Medulla oblongata (tissue), 1 donor: ENCODE data around the gene MYBPC2.

Experiments used
- DNase-seq: peaks from one replicate; pipeline ENCODE4 v3.0.0-alpha.2; 2015; ENCODE audit errors: extremely low spot score

The MYBPC2 gene

GRCh38 chr19:50481351-50482149 lies 48.9 kb downstream of the MYBPC2 start:
- no peak for DNase-seq

DNA sequence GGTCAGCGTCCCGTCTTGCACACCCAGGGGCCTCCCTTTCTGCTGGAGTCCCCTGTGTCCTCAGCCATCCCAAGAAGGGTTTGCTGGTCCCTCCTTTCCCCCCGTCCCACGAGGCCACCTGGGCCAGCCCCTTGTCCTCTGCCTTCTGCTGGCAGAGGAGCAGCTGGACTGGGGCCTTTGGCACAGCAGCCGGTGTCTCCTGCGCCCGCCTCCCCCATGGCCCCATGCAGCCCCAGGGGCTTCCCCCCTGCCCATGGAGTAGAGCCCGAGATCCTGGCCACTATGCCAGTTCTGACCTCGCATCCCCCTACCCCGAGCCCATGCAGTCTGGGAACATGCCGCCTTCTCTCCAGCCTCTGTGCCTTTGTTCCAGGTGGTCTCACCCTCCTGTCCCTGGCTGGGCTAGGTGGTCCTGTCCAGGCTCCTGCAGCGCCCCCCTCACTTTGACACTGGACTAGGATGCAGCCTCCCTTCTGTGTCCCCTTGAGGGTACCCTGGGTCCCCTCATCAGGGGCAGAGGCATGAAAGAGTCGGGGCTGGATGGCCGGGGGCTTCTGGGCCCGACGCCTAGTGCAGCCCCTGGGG lies 49.7 kb downstream of the MYBPC2 start:
- no peak for DNase-seq

GRCh38 chr19:50482916-50483315 lies 50.2 kb downstream of the MYBPC2 start:
- no peak for DNase-seq

DNA sequence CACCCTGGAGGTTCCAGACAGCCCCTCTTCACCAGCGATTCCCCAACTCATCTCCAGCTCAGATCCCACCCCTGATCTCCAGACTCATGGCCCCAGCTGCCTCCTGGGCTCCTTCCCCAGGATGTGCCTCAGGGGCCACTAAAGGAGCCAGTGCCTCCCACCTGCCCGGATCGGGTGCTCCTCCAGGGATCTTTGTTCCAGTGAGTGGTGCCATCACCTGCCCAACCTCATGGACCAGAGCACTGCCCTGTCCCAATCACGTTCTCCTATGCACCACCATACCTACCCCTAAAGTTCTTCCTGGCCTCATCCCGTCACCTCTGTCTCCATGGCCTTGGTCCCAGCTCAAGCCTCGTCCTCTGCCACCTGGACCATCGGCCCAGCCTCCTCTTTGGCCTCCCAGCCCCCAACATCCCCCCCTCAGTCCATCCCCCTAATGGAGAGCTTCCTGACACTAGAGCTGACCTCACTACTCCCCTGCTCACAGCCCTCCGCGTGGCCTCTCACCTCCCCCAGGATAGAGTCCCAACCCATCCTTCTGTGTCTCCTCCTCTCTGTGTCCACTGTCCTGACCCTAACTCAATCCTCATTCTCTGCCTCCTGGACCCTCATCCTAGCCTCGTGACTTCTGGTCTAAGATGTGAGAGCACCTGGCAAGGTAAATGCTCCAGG lies 52.7 kb downstream of the MYBPC2 start:
- no peak for DNase-seq

DNA sequence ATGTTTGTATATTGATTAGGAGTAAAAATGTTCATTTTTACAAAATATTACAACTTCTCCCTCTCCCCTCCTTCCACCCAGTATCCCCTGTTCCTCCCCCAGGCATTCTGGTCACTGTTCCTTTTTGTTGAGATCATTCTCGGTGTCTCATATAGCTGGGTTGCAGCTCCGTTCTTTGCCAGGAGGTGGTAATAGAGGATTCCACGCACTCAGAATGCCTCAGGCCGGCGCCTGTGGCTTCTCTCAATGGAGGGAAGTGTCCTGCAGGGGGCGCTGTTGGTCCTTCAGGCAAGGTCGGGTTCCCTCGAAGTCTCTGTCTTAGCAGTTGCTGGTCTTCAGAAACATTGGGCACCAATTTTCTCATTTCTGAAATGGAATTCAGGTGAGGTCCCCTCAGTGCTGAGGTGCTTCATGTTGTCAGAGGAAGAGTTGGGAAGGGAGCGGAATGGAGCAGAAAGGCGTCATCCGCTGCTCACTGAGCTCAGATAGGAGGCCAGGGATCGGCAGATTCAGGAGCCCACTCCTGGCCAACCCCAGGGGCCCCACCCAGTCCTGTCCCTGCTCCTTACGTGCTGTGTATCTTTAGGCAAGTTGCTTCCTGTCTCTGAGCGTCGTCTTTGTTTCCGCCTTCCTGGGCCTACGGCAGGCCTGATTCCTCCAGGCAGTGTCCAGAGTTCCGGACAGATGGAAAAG lies 54.3 kb downstream of the MYBPC2 start:
- peak; percentile 16 for DNase-seq

GRCh38 chr19:50488389-50489194 lies 55.9 kb downstream of the MYBPC2 start:
- peak; percentile 49 for DNase-seq

GRCh38 chr19:50489461-50490011 lies 56.8 kb downstream of the MYBPC2 start:
- DNase-seq, result no peak

DNA sequence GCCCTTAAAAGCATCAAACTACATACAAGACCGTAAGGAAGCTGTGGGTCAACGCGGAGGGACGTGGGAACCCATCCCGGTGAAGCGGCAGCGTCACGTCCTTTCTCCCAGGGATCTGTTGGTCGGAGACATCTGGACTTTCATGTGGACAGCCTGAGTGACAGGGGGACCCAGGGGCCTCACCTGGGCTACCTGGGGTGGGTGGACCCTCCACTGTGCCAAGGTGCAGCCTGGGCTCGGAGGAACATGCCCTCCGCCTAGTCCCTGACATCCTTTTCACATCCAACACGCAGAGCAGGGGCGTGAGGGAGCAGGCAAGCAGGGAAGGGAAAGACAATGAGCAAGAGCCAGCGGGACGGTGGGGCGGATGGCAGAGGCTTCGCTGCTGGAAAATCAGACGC lies 57.7 kb downstream of the MYBPC2 start:
- no peak for DNase-seq

DNA sequence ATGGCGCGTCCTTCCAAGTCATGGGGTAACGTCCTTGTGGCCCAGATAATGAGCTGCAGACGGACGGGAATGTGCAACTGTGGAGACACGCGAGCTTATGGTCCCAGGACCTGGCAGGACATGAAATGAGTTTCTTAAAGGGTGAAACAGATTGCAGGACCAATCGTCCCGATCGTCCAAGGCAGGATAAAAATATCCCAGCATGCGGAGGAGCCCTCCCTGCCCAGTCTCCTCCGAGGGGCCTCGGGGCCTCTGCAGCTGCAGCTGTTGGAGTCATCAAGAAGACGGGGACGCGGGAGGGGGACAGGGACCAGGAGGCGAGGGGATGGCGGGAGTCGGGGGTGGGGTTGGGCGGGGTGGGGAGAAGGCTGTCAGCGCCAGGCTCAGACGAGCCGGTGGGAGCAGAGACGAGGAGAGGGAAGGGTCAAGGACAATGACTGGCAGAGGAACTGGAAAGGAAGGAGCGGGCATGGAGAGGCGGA lies 58.3 kb downstream of the MYBPC2 start:
- peak; percentile 13 for DNase-seq

GRCh38 chr19:50492303-50493052 lies 59.8 kb downstream of the MYBPC2 start:
- peak; percentile 60 for DNase-seq

DNA sequence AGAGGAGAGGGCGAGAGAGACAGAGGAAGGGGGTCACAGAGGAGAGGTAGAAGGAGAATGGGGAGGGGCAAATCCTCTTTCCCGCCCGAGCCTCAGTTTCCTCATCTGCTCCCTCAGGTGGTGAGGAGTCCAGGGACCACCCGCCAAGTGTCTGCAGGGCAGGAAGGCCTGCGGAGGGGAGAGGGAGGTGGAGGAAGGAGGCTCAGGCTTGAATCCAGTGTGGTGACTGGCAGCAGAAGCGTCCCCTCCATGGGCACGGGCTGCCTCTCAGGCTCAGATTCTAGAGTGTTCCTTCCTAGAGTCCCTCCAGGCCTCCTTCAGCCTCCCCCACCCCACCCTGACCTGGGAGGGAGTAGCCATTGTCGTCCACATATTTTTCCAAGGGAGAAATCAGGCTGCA lies 60.5 kb downstream of the MYBPC2 start:
- DNase-seq, result no peak

- DNase-seq, result no peak
These were observed 61.7 kb downstream of the MYBPC2 start for GRCh38 chr19:50494186-50495019.

DNA sequence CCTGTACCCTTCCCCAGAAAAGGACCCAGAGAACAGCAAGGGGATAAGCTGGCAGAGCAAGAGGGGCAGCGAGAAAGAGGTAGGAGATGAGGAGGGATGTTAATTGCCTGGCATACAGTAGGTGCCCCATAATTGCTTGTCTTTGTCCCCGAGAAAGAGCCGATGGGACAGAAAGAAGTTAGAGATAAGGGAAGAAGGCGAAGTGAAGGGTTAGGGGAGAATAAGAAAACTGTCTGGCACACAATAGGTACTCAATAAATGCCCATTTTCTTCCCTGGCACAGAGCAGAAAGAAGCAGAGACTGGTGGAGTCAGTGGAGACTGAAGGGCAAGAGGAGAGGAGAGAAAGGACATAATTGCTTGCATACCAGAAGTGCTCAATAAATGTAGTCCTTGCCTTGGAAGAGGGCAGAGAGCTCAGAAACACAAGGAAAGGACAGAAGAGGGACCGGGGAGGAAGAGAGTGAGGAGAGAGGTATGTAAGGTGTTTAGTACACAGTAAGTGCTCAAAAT lies 62.4 kb downstream of the MYBPC2 start:
- no peak for DNase-seq

DNA sequence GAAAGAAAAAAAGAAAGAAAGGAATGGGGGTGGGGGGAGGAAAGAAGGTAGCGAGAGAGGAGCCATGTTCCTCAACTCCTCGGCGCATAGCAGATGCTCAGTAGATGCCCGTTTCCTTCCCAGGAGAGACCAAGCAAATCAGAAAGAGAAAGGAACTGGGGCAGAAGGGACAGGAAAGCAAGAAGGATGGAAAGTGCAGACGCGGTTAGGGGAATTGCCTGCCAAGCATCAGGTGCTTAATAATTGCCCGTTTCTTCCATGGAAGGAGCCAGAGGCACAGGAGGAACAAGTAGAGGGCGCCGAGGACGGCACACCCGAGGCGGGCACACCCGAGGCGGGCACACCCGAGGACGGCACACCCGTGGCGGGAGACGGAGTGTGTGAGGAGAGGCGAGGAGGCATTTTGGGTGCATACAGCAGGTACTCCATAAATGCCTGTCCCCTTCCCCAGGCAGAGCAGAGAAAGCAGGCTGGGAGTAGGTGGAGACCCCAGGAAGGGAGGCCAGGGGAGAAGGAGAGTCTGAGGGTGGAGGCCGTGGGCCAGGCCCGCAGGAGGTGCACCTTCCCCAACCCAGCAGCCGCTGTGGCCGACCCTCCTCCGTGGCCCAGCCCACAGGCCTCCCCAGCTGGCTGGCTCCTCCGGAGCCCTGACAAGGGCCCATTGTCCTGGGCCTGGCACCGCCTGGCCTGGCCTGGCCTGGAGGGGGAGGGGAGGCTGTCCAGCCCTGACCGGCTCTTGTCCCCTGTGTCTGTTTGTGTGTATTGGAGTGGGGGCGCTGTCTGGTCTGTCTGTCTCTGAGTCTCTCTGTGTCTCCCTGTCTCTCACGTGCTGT lies 63.7 kb downstream of the MYBPC2 start:
- peak; percentile 97 for DNase-seq

DNA sequence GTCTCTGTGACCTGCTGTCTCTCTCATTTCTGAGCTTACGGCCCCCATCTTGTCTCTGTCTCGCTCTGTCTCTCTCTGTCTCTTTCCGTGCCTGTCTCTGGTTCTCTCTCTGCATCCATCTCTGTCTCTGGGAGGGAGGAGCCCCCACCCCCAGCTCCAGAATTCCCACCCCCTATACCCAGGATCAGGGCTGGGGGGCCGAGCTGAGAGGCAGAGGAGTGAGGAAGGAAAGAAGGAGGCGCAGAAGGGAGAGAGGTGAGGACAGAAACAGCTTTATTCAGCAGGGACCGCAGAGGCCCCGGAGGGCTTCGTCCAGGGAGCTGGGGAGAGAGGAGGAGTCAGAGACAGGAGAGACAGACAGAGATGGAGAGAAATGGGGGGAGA lies 64.3 kb downstream of the MYBPC2 start:
- DNase-seq, result no peak

DNA sequence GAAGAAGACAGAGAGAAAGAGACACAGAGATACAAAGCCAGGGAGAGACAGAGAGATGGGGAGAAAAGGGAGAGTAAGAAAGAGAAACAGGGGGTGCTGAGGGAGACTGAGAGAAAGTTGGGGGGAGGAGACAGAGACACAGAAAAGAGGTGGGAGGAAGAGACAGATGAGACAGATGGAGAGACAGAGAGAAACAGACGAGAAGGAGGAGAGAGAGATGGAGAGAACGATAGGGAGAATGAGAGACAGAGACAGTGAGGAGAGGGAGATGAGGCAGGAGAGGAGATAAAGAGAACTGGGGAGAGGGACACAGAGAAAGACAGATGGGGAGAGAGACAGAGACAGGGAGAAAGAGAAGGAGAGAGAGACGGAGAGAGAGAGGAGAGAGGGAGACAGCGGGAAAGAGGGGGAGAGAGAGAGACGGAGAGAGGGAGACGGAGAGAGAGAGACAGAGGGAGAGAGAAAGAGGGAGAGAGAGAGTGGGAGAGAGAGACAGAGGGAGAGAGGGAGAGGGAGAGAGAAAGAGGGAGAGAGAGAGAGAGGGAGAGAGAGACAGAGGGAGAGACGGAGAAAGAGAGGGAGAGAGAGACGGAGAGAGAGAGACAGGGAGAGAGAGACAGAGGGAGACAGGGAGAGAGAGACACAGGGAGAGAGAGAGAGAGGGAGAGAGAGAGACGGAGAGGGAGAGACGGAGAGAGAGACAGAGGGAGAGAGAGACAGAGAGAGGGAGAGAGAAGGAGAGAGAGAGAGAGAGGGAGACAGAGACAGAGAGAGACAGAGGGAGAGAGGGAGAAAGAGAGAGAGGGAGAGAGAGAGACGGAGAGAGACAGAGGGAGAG lies 65.7 kb downstream of the MYBPC2 start:
- peak; percentile 7 for DNase-seq

- no peak for DNase-seq
These were observed 67.5 kb downstream of the MYBPC2 start for GRCh38 chr19:50500060-50500752.
